CD4-positive, alpha-beta memory T cell (primary cell): ENCODE data around the gene IMP3. TPM values are rescaled to one million over a fixed set of nuclear protein-coding genes. Genes with fewer than 3 reads are reported as not detected.

ENCODE experiments used
- CTCF ChIA-PET: fragments of 350-600 bp; sonication (Branson Sonifier 250); formaldehyde crosslinking; loops from one replicate; lab custom pipeline; 2021; ENCODE audit warnings: inconsistent platforms; ENCODE audit not compliant: partially characterized antibody; lab: Charles Lee
- POLR2A ChIA-PET: fragments of 350-600 bp; sonication (Branson Sonifier 250); formaldehyde crosslinking; loops from one replicate; lab custom pipeline; 2021; ENCODE audit not compliant: partially characterized antibody; lab: Charles Lee
- DNase-seq, 5 donors: peaks; one replicate each; pipeline versions ENCODE4 v3.0.0 to v3.0.0-alpha.2; 2020 to 2022; ENCODE audit warnings: mixed read lengths in 1 of 5
- H3K27ac ChIP-seq: one replicate; pipeline ENCODE4 v1.7.0; 2013; ENCODE audit warnings: low read depth, low read length
- H3K27me3 ChIP-seq: 2 replicates; pipeline ENCODE4 v1.7.0; 2013; ENCODE audit warnings: mild to moderate bottlenecking, low read length, moderate library complexity; ENCODE audit not compliant: insufficient read depth
- H3K36me3 ChIP-seq: 2 replicates; pipeline ENCODE4 v1.7.0; 2013; ENCODE audit warnings: mild to moderate bottlenecking, low read length, moderate library complexity; ENCODE audit not compliant: insufficient read depth
- H3K4me1 ChIP-seq: 2 replicates; pipeline ENCODE4 v1.7.0; 2013; ENCODE audit warnings: mild to moderate bottlenecking, low read length, moderate library complexity; ENCODE audit not compliant: insufficient read depth
- H3K4me3 ChIP-seq, 2 donors: one replicate each; pipeline ENCODE4 v1.7.0; 2013; ENCODE audit warnings: low read length in 2 of 2, mild to moderate bottlenecking in 1 of 2
- H3K9me3 ChIP-seq, 2 donors: one replicate each; pipeline ENCODE4 v1.7.0; 2013; ENCODE audit warnings: low read length in 2 of 2, control low read depth in 1 of 2; ENCODE audit not compliant: control insufficient read depth in 1 of 2
- H3K27ac Mint-ChIP-seq, 7 donors: one replicate each; pipeline ENCODE4 v1.8.0; 2020 to 2021; ENCODE audit warnings: mixed read lengths in 7 of 7, mild to moderate bottlenecking in 6 of 7, inconsistent platforms in 3 of 7, moderate library complexity in 3 of 7
- H3K27me3 Mint-ChIP-seq, 2 donors: one replicate each; pipeline ENCODE4 v1.8.0; 2020 to 2021; ENCODE audit warnings: mixed read lengths in 2 of 2
- H3K36me3 Mint-ChIP-seq, 2 donors: one replicate each; pipeline ENCODE4 v1.8.0; 2020 to 2021; ENCODE audit warnings: mixed read lengths in 2 of 2, inconsistent platforms in 1 of 2, mild to moderate bottlenecking in 1 of 2
- H3K4me1 Mint-ChIP-seq, 4 donors: one replicate each; pipeline ENCODE4 v1.8.0; 2020 to 2021; ENCODE audit warnings: mixed read lengths in 4 of 4, mild to moderate bottlenecking in 1 of 4
- H3K4me3 Mint-ChIP-seq, 8 donors: one replicate each; pipeline ENCODE4 v1.8.0; 2020 to 2021; ENCODE audit warnings: mixed read lengths in 8 of 8, mild to moderate bottlenecking in 7 of 8, moderate library complexity in 6 of 8, inconsistent platforms in 3 of 8
- H3K9me3 Mint-ChIP-seq, 8 donors: one replicate each; pipeline ENCODE4 v1.8.0; 2020 to 2021; ENCODE audit warnings: mixed read lengths in 8 of 8, mild to moderate bottlenecking in 5 of 8, inconsistent platforms in 3 of 8, moderate library complexity in 1 of 8
- intact Hi-C: fragments of 100-400 bp; cut with micrococcal nuclease; formaldehyde crosslinking; loops from one replicate; pipeline ENCODE4 v1.15.1; 2023
- polyA plus RNA-seq, 2 donors: library from polyadenylated mRNA; unstranded; fragments of 300-500 nt; fragmentation: Illumina TruSeq; gene quantifications; one replicate each; pipeline ENCODE4 v1.2.3, GENCODE V29; 2021
- total RNA-seq, 2 experiments: library from RNA; stranded (reverse); gene quantifications; one replicate each; pipeline ENCODE4 v1.2.3, GENCODE V29; 2021

The IMP3 gene
- total and polyA plus RNA-seq, 4 experiments from 2014 or later, result 85.5 to 211 (median 144) TPM

DNA sequence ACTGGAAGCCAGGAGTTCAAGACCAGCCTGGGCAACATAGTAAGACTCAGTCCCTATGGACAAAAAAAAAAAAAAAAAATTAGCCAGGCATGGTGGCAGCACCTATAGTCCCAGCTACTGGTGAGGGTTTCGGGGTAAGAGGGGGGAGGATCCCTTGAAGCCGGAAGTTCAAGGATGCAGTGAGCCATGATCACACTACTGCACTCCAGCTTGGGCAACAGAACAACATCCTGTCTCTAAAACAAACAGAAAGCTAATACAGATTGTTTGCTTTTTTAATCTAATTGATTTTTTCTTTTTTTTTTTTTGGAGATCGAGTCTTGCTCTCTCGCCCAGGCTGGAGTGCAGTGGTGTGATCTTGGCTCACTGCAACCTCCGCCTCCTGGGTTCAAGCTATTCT is 1.6 kb upstream of the IMP3 start:
- CTCF ChIA-PET, result interaction anchor here (0.7 to 5.2 kb wide), 9 partner anchors 15 to 274 kb away, joined by 3 to 69 read pairs (median 18); partner anchors contain the start of genes MAN2C1, PTPN9 and SNUPN

DNA sequence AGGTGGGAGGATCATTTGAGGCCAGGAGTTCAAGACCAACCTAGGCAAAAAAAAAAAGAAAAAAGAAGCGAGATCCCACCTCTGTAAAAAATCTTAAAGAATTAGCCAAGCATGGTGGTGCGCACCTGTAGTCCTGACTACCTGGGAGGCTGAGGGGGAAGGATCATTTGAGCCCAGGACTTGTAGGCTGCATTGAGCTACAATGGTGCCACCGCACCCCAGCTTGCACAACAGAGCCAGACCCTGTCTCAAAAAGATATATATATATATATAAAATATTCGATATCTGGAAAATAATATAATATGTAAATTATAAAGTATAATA is 1.1 kb upstream of the IMP3 start:
- peaks cover 35% of the 10 kb centered on the region for H3K4me1 ChIP-seq
- no peak for DNase-seq
- ChIA-PET CTCF (interaction anchor here (1.2 to 5.2 kb wide), 11 partner anchors 14 to 274 kb away, joined by 3 to 69 read pairs (median 9); partner anchors contain the start of genes MAN2C1, PTPN9 and SNUPN), POLR2A (interaction anchor here (0.7 to 7.3 kb wide), 15 partner anchors 8 to 1100 kb away, joined by 3 to 209 read pairs (median 20); partner anchors contain the start of genes ARID3B, FBXO22, MAN2C1 and PTPN9)
- H3K27ac Mint-ChIP-seq, result peak overlapping the region; percentile 79 to 98 (median 96)
- H3K4me3 Mint-ChIP-seq, result peak overlapping the region; percentile 87 to 98 (median 94)
- peak overlapping the region; percentile 81 for H3K27ac ChIP-seq
- no peaks in the 10 kb centered on the region for H3K36me3 ChIP-seq
- H3K9me3 Mint-ChIP-seq, result no peaks in the 10 kb centered on the region
- intact Hi-C loops, result loop anchor here (1.0 to 2.0 kb wide), 3 partner anchors 34 to 132 kb away; no protein-coding TSS in a partner anchor
- H3K36me3 Mint-ChIP-seq, result peaks cover 4 to 25% of the 10 kb centered on the region in 2 donors
- no peaks in the 10 kb centered on the region for H3K27me3 ChIP-seq
- no peaks in the 10 kb centered on the region for H3K27me3 Mint-ChIP-seq
- peaks cover 27 to 55% (median 37%) of the 10 kb centered on the region in 4 donors for H3K4me1 Mint-ChIP-seq
- H3K9me3 ChIP-seq, result no peaks in the 10 kb centered on the region
- no peak overlapping the region for H3K4me3 ChIP-seq

More for the DNA sequence above, 1.6 kb upstream of the IMP3 start:
- Mint-ChIP-seq H3K27ac (peak overlapping the region in 2 of 7 donors; percentile 22 to 79), H3K27me3 (no peaks in the 10 kb centered on the region), H3K9me3 (no peaks in the 10 kb centered on the region), H3K36me3 (peaks cover 4 to 26% of the 10 kb centered on the region in 2 donors), H3K4me3 (no peak overlapping the region), H3K4me1 (peaks cover 29 to 58% (median 39%) of the 10 kb centered on the region in 4 donors)
- no peaks in the 10 kb centered on the region for H3K36me3 ChIP-seq
- H3K27me3 ChIP-seq, result no peaks in the 10 kb centered on the region
- H3K4me3 ChIP-seq, result no peak overlapping the region
- peaks cover 33% of the 10 kb centered on the region for H3K4me1 ChIP-seq
- H3K9me3 ChIP-seq, result no peaks in the 10 kb centered on the region
- no peak overlapping the region for H3K27ac ChIP-seq
- POLR2A ChIA-PET, result interaction anchor here (0.8 to 7.3 kb wide), 9 partner anchors 8 to 293 kb away, joined by 3 to 209 read pairs (median 20); partner anchors contain the start of genes MAN2C1, SIN3A and SNUPN
- intact Hi-C loops, result loop anchor here (1.0 to 2.0 kb wide), 3 partner anchors 35 to 132 kb away; no protein-coding TSS in a partner anchor
- no peak for DNase-seq

DNA sequence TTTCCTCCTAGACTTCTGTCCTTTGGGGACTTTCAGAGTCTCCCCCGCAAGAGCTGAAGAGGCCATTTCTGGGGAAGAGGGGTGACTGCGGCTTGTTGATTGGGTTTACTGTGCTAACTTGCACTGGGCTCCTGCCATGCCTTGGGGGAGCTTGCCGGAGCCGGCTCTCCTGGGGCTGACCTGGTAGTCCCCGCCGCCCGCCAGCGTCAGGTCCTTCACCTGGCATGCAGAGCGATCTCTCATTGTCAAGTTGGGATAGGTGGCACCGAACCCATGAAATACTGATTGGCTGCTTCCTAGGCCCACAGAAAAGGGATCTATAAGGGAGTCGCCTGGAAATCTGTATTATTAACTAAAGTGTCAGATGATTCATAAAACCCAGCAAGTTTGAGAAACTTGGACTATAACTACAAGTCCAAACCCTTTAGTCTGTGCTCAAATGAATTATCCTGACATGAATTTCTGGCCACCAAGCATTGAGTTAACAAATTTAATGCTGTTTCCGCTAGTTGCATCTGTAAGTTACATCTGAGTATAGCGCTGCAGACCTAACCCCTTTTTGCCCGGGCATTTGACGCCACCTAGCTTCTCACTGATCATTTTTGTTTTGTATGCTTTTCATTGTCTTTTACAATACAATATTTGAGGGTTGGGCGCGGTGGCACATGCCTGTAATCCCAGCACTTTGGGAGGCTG is 607 bp upstream of the IMP3 start:
- H3K27me3 ChIP-seq, result no peaks in the 10 kb centered on the region
- DNase-seq, result peak; percentile 67 to 75 (median 71)
- intact Hi-C loops, result loop anchor here (1.0 to 2.0 kb wide), 7 partner anchors 15 to 272 kb away; partner anchors contain the start of genes MAN2C1, PTPN9, SIN3A and SNUPN
- peaks cover 4 to 25% of the 10 kb centered on the region in 2 donors for H3K36me3 Mint-ChIP-seq
- CTCF ChIA-PET, result interaction anchor here (1.0 to 5.2 kb wide), 16 partner anchors 10 to 288 kb away, joined by 3 to 69 read pairs (median 8); partner anchors contain the start of genes MAN2C1, PTPN9, SIN3A and SNUPN
- H3K27ac Mint-ChIP-seq, result peak overlapping the region; percentile 79 to 98 (median 96)
- H3K27ac ChIP-seq, result peak overlapping the region; percentile 81
- peaks cover 40% of the 10 kb centered on the region for H3K4me1 ChIP-seq
- POLR2A ChIA-PET, result interaction anchor here (0.7 to 7.3 kb wide), 31 partner anchors 9 to 1099 kb away, joined by 3 to 209 read pairs (median 5); partner anchors contain the start of genes ARID3B, C15orf39, EDC3 and FBXO22
- H3K9me3 Mint-ChIP-seq, result no peaks in the 10 kb centered on the region
- H3K27me3 Mint-ChIP-seq, result no peaks in the 10 kb centered on the region
- peak overlapping the region; percentile 77 to 96 for H3K4me3 ChIP-seq
- H3K9me3 ChIP-seq, result no peaks in the 10 kb centered on the region
- H3K4me1 Mint-ChIP-seq, result peaks cover 28 to 60% (median 39%) of the 10 kb centered on the region in 4 donors
- no peaks in the 10 kb centered on the region for H3K36me3 ChIP-seq
- peak overlapping the region; percentile 87 to 98 (median 94) for H3K4me3 Mint-ChIP-seq

DNA sequence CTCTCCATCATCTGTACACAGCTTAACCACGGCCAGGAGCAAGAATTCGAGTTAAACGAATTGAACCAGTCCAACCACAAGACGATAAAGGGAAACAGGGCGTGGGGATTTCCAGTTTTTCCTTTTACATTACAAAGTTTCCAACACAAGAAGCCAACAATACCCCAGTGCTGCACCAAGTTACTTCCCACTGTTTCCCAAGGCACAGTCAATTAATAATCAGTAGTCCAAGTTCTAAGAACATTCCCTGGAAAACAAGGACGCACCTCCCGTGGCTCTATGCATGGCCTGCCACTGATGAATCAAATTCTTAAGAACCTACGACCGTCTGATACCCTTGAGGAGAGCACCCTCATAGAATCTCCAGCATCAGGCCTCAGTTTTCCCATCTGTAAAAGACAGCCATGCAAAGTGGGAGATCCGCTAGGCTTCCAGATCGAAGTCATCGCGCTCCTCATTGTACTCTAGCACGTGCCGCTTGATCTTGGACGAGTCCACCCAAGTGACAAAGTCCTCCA is 774 bp downstream of the IMP3 start:
- DNase-seq, result peak in 1 of 5 donors; percentile 54
- H3K27me3 ChIP-seq, result no peaks in the 10 kb centered on the region
- H3K36me3 ChIP-seq, result no peaks in the 10 kb centered on the region
- intact Hi-C loops, result no loop called here
- Mint-ChIP-seq H3K4me3 (peak overlapping the region; percentile 87 to 98 (median 94)), H3K27ac (peak overlapping the region; percentile 79 to 98 (median 96)), H3K27me3 (no peaks in the 10 kb centered on the region), H3K4me1 (peaks cover 30 to 61% (median 38%) of the 10 kb centered on the region in 4 donors), H3K36me3 (peaks cover 4 to 25% of the 10 kb centered on the region in 2 donors), H3K9me3 (no peaks in the 10 kb centered on the region)
- H3K9me3 ChIP-seq, result no peaks in the 10 kb centered on the region
- peak overlapping the region; percentile 55 to 96 for H3K4me3 ChIP-seq
- H3K27ac ChIP-seq, result peak overlapping the region; percentile 81
- ChIA-PET CTCF (interaction anchor here (1.1 to 5.2 kb wide), 15 partner anchors 8 to 287 kb away, joined by 3 to 69 read pairs (median 8); partner anchors contain the start of genes MAN2C1, SIN3A, SNUPN and SNX33), POLR2A (interaction anchor here (0.6 to 7.3 kb wide), 22 partner anchors 8 to 616 kb away, joined by 3 to 209 read pairs (median 10); partner anchors contain the start of genes MAN2C1, PPCDC, PTPN9 and SIN3A)
- peaks cover 40% of the 10 kb centered on the region for H3K4me1 ChIP-seq

DNA sequence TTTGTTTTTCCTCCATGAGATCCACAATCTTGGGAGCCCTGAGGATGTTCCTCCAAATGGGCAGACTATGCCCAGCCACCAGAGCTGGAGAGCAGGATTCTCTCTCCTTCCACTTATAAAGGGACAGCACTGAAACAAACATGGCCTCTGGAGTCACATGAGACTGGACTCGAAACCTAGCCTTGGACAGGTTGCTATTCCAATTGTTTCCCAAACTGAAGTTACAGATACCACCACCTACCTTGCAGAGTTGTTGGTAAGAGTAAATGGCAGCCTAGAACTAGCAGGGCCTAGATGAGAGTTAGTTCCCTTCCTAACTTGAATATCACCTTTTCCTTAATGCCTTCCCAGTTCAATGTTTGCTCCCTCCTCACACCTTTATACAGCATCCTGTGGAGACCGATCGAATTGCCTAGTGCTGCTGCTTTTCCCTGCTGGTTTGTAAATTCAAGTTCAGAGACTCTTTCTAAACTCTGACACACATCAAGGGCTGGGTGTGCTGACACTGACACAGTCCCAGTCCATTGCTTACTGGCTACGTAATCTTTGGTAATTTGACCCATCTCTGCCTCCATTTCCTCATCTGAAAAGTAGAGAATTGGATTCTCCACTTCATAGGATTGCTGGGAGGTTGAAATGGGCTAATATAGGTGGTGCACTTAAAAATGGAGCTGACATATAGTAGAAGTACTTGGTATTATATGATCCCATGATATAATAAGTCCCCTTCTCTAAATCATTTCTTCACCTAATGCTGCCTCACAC is 2.6 kb downstream of the IMP3 start:
- DNase-seq, result no peak
- Mint-ChIP-seq H3K27me3 (no peaks in the 10 kb centered on the region), H3K4me3 (peak overlapping the region in 7 of 8 donors; percentile 87 to 98 (median 94)), H3K9me3 (no peaks in the 10 kb centered on the region), H3K4me1 (peaks cover 28 to 56% (median 37%) of the 10 kb centered on the region in 4 donors), H3K36me3 (peaks cover 4 to 25% of the 10 kb centered on the region in 2 donors), H3K27ac (peak overlapping the region in 5 of 7 donors; percentile 5 to 98 (median 35))
- intact Hi-C loops, result no loop called here
- ChIA-PET POLR2A (interaction anchor here (1.0 to 7.3 kb wide), 7 partner anchors 7 to 184 kb away, joined by 4 to 209 read pairs (median 20); partner anchors contain the start of genes PTPN9, SIN3A, SNUPN and SNX33), CTCF (interaction anchor here (0.8 to 4.1 kb wide), 8 partner anchors 9 to 270 kb away, joined by 3 to 18 read pairs (median 6); partner anchors contain the start of genes MAN2C1, SIN3A and SNUPN)
- Histone ChIP-seq H3K4me1 (peaks cover 40% of the 10 kb centered on the region), H3K4me3 (peak overlapping the region in 1 of 2 donors; percentile 11), H3K27ac (peak overlapping the region; percentile 81), H3K27me3 (no peaks in the 10 kb centered on the region), H3K36me3 (no peaks in the 10 kb centered on the region), H3K9me3 (no peaks in the 10 kb centered on the region)

DNA sequence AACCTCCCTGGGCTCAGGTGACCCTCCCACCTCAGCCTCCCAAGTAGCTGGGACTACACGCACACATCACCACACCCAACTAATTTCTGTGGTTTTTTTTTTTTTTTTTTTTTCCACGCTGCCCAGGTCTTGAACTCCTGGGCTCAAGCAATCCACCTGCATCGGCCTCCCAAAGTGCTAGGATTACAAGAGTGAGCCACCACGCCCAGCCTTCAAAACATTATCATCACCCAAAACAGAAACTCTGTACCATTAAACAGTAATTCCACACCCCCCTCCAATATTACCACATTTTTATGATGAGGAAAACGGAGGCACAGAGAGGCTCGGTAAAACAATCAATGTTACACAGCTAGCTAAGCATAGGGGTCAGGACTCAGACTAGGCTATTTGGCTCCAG is 4.0 kb downstream of the IMP3 start:
- H3K27me3 ChIP-seq, result no peaks in the 10 kb centered on the region
- H3K27ac Mint-ChIP-seq, result peak overlapping the region in 1 of 7 donors; percentile 59
- no peak for DNase-seq
- H3K4me1 ChIP-seq, result peaks cover 38% of the 10 kb centered on the region
- peaks cover 25 to 49% (median 32%) of the 10 kb centered on the region in 4 donors for H3K4me1 Mint-ChIP-seq
- H3K4me3 Mint-ChIP-seq, result peak overlapping the region in 2 of 8 donors; percentile 23 to 52
- no peak overlapping the region for H3K27ac ChIP-seq
- no peak overlapping the region for H3K4me3 ChIP-seq
- H3K9me3 ChIP-seq, result no peaks in the 10 kb centered on the region
- POLR2A ChIA-PET, result interaction anchor here (1.0 to 7.3 kb wide), 3 partner anchors 9 to 182 kb away, joined by 4 to 209 read pairs (median 9); partner anchors contain the start of genes SNUPN and SNX33
- H3K27me3 Mint-ChIP-seq, result no peaks in the 10 kb centered on the region
- H3K9me3 Mint-ChIP-seq, result no peaks in the 10 kb centered on the region
- intact Hi-C loops, result no loop called here
- no peaks in the 10 kb centered on the region for H3K36me3 ChIP-seq
- CTCF ChIA-PET, result interaction anchor here (0.7 to 2.4 kb wide), 4 partner anchors 8 to 503 kb away, joined by 3 to 8 read pairs (median 5); partner anchors contain the start of genes MAN2C1 and SNUPN
- H3K36me3 Mint-ChIP-seq, result peaks cover 4 to 25% of the 10 kb centered on the region in 2 donors
